Activated naive CD4-positive, alpha-beta T cell (primary cell): Measurements from ENCODE around the gene CCDC187.

Experiments
- DNase-seq, 4 experiments: peaks; one replicate each; lab custom pipeline; 2025; lab: John Stamatoyannopoulos, UW

CCDC187 gene

DNA sequence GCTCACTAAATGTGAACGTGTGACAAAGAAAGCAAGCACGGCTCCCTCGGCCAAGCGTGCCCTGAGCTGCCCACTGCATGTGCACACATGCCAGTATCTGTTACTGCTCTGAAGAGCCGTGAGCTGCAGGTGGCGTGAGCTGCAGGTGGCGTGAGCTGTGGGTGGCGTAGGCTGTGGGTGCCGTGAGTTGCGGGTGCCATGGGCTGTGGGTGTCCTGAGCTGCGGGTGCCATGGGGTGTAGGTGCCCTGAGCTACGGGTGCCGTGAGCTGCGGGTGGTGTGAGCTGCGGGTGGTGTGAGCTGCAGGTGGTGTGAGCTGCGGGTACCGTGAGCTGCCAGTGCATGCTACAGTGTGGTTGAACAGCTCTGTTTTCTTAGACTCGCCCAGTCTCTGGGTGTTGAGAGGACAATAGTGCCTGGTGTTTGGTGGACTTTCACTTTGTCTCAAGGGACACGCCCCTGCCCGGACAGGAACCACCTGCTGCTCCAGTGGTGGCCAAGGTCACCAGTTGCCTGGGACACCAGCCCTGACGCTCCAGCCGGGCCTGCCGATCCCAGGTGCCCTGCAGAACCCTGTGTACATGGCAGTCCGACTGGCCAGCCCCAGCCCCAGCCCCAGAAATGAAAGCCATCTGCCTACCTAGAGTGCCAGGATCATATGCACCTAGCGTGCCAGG, 6.7 kb downstream of the CCDC187 start:
- DNase-seq = no peak

- no peak for DNase-seq
These were observed 7.4 kb downstream of the CCDC187 start for GRCh38 chr9:136296434-136297015.

DNA sequence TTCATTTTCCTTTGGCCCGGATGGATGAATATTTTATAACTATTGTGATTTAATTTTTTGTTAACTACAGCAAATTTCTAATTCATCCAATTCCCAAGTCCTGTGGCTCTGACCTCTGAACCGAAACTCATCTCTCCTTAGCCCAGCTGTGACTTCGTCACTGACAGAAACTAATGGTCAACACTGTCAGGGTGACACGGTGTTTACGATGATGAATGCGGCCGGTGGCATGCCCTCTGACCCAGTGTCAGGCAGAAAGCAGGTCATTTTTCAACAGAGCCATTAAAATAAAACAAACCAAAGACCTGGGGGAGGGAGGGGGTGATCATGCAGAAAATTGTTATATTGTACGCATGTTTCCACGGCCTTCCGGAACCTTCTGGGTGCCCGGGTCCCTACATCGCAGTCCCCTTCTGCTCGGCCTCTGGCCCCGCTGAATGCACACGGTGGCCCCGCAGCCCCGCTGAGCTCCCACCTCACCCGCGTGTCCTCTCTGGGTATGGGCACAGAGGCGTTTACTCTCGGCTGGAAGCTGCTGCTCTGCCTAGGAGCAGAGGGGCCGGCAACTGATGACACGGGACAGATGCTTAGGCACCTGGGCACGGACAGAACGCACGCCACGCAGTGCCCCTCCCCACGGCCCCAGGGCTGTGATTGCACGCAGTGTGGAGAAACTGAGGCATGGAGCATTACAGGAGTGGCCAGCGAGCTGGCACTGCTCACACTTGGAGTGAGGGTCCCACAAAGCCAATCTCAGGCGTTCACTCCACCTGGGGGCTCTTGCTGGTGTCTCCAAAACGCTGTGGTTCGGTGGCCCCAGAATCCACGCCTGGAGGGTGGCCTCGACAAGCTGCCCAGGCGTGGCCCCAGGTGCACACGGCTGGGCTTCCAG, 8.1 kb downstream of the CCDC187 start:
- DNase-seq = no peak

DNA sequence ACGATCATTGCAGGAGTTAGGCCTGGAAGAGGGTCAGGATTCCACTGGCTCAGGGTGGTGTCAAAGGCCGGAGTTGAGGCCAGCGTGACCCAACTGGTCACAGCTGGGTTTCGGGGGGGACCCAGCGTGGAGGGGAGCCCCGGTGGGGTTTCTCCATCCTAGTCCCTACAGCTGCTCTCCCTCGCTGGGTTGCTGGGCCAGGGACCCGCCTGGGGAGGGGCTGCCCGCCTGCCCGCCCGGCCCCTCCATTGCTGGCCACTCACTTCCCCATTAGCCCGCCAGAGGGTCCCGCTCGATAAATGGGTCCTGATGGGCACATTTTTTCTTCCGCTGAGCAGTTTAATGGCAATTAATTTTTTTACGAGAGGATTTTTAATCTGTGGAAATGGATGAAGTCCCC, 8.8 kb downstream of the CCDC187 start:
- no peak for DNase-seq

DNA sequence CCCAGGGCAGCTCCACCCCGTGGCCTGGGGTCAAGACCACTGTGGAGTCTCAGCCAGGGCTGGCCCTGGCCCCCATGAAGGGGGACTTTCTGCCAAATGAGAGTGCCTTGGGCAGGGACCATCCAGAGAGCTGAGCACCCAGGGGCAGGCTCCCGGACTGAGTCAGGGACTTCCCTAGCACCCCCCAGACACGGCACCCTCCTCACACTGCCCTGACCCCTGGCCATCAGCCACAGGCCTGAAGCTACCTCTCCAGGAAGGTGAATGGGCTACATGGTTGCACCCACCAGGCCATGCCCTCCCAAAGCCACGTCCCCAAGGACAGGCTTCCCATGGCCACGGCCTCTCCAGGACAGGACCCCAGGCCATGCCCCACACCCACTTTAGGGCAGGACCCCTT, 9.5 kb downstream of the CCDC187 start:
- no peak for DNase-seq

DNA sequence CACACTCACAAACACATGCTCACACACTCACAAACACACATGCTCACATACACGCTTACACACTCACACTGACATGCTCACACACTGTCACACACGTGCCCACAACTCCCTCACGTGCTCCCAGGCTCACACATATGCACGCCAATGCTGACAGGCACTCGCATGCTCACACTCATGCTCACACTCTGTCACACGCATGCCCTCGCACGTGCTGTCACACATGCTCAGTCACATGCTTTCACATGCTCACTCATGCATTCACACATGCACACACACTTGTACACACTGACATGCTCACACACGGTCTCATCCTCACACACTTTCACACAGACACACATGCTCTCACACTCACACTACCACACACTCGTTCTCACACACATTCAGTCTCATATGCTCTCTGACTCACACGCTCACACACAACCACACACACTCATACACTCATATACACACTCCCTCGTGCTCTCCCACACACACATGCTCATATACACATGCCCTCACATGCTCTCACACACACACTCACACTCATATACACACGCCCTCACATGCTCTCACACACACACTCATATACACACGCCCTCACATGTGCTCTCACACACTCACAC, 10.3 kb downstream of the CCDC187 start:
- DNase-seq = no peak

GRCh38 chr9:136292591-136293448, 11.1 kb downstream of the CCDC187 start:
- no peak for DNase-seq

GRCh38 chr9:136292026-136292538, 11.8 kb downstream of the CCDC187 start:
- DNase-seq = no peak

DNA sequence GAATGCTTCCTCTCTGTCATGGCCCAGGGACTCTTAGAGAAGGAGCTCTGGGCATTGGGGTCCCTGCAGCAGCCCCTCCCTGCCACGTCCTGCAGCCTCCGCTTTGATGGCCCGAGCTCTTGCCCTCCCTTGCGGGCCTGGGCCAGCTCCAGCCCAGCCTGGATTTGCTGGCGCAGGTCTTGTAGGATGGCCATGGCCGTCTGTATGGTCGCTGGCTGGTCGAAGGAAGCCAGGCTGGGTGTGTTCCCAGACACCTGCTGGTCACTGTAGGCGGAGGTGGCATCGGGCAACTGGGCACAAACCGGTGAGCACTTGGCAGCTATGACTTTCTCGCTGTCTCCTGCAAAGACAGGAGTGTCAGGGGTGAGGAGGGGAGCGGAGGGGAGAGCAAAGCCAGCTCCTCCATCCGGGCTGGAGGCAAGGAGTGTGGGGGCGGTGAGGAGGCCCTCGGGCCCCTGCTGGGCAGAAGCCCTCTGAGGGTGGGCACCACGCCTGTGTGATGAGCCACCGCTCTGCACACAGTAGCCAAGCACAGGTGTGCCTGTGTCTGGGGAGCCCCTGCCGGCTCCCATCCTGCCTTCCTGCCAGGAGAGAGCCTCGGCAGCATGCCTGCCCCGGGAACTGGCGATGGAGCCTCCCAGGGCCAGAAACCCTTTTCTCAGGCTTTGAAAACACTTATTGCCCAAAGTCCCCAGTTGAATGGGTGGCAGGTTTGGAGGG, 12.4 kb downstream of the CCDC187 start:
- no peak for DNase-seq

DNA sequence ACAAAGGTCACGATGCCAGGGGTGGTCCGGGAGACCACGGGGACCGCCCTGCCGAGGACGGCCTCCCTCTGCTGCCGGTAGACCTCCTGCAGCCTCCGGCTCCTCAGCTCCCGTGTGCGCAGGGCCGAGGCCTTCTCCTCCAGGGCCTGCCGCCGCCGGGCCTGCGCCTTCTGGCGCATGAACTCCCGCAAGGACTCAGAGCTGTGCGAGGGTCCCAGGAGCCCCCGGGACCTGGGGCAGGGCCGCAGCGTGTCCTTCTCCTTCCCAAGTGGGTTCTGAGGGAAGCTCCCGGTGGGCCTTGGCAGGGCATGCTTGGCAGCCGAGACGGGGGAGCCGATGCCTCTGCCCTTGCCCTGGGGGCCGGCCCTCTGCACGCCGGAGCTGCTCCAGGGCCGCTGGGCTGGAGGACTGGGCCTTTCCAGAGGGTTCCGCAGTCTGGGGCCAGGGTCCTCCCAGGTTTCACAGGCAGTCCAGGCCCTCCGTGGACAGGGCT, 13.3 kb downstream of the CCDC187 start:
- DNase-seq = no peak

DNA sequence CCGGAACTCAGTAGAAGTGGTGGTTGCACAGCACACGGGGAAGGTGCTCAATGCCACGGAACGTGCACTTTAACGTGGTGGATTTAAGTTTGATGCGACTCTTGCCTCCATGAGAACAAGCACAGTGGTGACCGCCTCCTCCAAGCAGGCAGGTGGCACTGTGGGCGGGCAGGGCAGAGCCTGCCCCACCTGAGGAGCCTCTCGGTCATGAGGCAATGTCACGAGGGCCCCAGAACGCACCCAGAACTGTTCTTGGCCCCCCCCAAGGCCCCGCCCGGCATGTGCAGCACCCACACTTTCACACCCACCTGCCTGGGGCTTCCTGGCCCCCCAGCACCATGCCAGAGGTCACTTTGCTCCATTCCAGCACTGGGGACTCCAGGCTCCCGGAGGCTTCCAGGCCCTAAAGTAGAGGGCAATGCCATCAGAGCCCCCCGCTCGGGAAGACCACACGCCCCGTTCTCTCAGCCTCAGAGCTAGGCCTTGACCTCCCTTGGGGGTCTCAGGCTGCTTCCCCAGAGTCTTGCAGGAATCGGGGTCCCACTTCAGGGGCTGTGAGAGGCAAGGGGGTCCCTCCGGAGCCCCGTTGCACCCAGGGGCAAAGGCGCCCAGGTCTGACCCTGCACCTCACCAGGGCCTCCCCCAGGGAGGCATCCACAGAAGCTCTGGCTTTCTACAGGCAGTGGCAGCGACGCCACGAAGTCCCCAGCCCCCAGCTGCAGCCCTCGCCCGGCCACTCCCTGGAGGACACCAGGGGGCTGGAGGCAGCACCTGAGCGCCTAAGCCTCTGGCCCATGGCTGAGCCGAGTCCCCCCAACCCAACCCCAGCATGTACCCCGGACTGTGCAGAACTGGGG, 14.0 kb downstream of the CCDC187 start:
- no peak for DNase-seq

- no peak for DNase-seq
These were observed 15.7 kb downstream of the CCDC187 start for GRCh38 chr9:136287960-136288753.

DNA sequence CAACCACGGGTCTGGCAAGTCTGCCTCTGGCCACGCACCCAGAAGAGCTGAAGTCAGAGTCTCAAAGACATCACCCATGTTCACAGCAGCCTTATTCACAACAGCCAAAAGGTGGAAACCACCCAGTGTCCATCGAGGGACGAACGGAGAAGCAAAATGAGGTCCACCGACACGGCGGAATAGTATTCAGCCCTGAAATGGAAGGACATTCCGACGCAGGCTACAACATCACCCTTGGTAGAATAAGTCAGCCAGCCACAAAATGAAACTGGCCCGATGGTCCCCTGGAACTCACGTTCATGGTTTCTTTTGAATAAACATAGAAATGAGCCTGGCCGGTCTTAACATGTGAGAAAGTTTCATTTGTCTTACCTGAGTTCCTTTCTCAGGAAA, 16.9 kb downstream of the CCDC187 start:
- DNase-seq = no peak

GRCh38 chr9:136286359-136286986, 17.4 kb downstream of the CCDC187 start:
- DNase-seq = no peak

DNA sequence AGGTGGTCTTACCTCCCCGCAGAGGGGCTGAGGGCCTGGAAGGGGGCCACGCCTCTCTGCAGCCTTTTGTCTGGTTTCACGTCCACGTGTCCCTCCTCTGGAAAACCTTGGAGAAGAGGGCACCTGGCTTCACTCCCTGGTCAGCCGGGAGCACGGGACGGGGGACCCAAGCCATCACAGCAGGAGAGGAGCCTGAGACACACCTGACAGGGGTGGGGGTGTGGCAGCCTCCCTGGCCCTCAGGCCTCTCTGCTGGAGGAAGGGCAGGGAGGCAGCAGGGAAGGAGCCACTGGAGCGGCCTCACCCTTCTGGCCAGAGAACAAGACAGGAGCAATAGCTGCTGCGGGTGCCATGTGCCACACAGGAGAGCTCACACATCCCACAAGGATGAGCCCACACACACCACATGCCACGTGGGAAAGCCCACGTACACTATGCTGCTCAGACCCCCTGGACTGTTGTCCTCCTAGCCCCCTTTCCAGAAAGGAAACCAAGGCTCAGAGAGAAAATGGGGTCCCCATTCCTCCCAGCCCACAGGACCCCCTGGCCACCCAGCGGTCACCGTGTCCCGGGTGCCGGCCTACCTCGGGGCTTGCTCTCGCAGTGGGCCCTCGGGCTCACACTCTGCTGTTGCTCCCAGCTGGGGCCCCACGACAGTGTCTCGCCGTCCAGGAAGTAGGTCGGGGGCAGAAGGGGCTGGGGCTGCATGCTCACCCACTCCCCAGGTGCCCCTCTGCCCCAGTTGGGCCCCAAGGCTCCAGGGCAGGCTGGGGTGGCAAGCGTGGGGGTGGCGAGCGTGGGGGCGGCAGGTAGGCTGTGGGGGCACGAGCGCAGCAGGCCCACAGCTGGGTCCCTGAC, 18.2 kb downstream of the CCDC187 start:
- DNase-seq = no peak

- DNase-seq = no peak
These were observed 18.9 kb downstream of the CCDC187 start for GRCh38 chr9:136284951-136285350.

DNA sequence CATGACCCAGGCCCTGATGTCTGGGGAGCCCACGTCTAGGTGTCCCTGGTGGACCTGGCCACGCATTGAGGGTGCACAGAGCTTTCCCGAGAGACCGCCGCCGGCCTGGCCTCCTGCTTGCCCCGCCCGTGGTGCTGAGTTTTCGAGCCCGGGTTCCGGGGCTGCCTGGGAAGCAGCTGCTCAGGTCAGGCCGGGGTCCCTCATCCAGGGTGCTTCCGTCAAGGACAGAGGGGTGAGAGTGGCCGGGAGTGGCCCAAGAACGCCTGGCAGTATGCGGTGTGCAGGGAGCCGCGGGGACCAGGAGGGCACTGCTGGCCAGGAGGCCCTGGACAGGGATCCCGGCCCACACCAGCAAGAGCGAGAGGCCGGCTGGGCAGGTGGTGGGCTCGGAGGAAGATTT, 19.6 kb downstream of the CCDC187 start:
- DNase-seq = no peak
